Trophoblast cell (in vitro differentiated cells and primary cell): ENCODE results near the gene SMPD3.

Source experiments
- DNase-seq, 2 donors: peaks; one replicate each; pipeline ENCODE4 v3.0.0-alpha.2; 2016
- H2AFZ ChIP-seq: 2 replicates; pipeline ENCODE4 v1.6.1; 2013; ENCODE audit warnings: low read length, moderate library complexity, mild to moderate bottlenecking; ENCODE audit not compliant: insufficient read depth, poor library complexity
- H2AK5ac ChIP-seq: 2 replicates; pipeline ENCODE4 v1.6.1; 2013; ENCODE audit warnings: mild to moderate bottlenecking, low read length
- H2BK120ac ChIP-seq: 2 replicates; pipeline ENCODE4 v1.6.1; 2013; ENCODE audit warnings: low read length, mild to moderate bottlenecking, moderate library complexity; ENCODE audit not compliant: insufficient read depth, poor library complexity
- H2BK12ac ChIP-seq: 2 replicates; pipeline ENCODE4 v1.6.1; 2013; ENCODE audit warnings: mild to moderate bottlenecking, low read length, moderate library complexity
- H2BK5ac ChIP-seq: 2 replicates; pipeline ENCODE4 v1.6.1; 2013; ENCODE audit warnings: low read length, low read depth, moderate library complexity, mild to moderate bottlenecking; ENCODE audit not compliant: poor library complexity
- H3K14ac ChIP-seq: 2 replicates; pipeline ENCODE4 v1.6.1; 2013; ENCODE audit warnings: mild to moderate bottlenecking, low read length
- H3K18ac ChIP-seq: 2 replicates; pipeline ENCODE4 v1.6.1; 2013; ENCODE audit warnings: mild to moderate bottlenecking, low read length
- H3K23ac ChIP-seq: 2 replicates; pipeline ENCODE4 v1.6.1; 2013; ENCODE audit warnings: low read length
- H3K27ac ChIP-seq: 2 replicates; pipeline ENCODE4 v1.5.1; 2013; ENCODE audit warnings: low read depth, mild to moderate bottlenecking, inconsistent platforms, low read length, moderate library complexity
- H3K27me3 ChIP-seq: 2 replicates; pipeline ENCODE4 v1.6.1; 2013; ENCODE audit warnings: inconsistent platforms, mild to moderate bottlenecking, low read length, moderate library complexity; ENCODE audit not compliant: insufficient read depth
- H3K36me3 ChIP-seq, 2 experiments: 1 replicate in 1 of 2; 2 replicates in 1 of 2; pipeline ENCODE4 v1.6.1; 2013; ENCODE audit warnings: low read length in 2 of 2, mild to moderate bottlenecking in 2 of 2, moderate library complexity in 1 of 2; ENCODE audit not compliant: insufficient read depth in 2 of 2, control insufficient read depth in 1 of 2
- H3K4ac ChIP-seq: 2 replicates; pipeline ENCODE4 v1.6.1; 2013; ENCODE audit warnings: low read depth, mild to moderate bottlenecking, low read length, moderate library complexity
- H3K4me1 ChIP-seq, 2 experiments: 1 replicate in 1 of 2; 2 replicates in 1 of 2; pipeline ENCODE4 v1.6.1; 2013; ENCODE audit warnings: low read length in 2 of 2, mild to moderate bottlenecking in 2 of 2, moderate library complexity in 1 of 2; ENCODE audit not compliant: insufficient read depth in 2 of 2, control insufficient read depth in 1 of 2
- H3K4me2 ChIP-seq: 2 replicates; pipeline ENCODE4 v1.6.1; 2013; ENCODE audit warnings: inconsistent platforms, mild to moderate bottlenecking, low read length, moderate library complexity
- H3K4me3 ChIP-seq: 2 replicates; pipeline ENCODE4 v1.5.1; 2013; ENCODE audit warnings: mild to moderate bottlenecking, low read depth, low read length, inconsistent platforms
- H3K79me1 ChIP-seq: one replicate; pipeline ENCODE4 v1.6.1; 2013; ENCODE audit warnings: low read length
- H3K79me2 ChIP-seq: 2 replicates; pipeline ENCODE4 v1.6.1; 2013; ENCODE audit warnings: low read length, mild to moderate bottlenecking; ENCODE audit not compliant: control insufficient read depth, insufficient read depth, poor library complexity
- H3K9ac ChIP-seq: 2 replicates; pipeline ENCODE4 v1.6.1; 2013; ENCODE audit warnings: mild to moderate bottlenecking, low read length
- H3K9me3 ChIP-seq: 2 replicates; pipeline ENCODE4 v1.6.1; 2013; ENCODE audit warnings: low read depth, mild to moderate bottlenecking, control low read depth, inconsistent platforms, low read length; ENCODE audit not compliant: insufficient read depth
- H4K12ac ChIP-seq: 2 replicates; pipeline ENCODE4 v1.6.1; 2013; ENCODE audit warnings: low read depth, mild to moderate bottlenecking, low read length, moderate library complexity
- H4K8ac ChIP-seq: 2 replicates; pipeline ENCODE4 v1.6.1; 2013; ENCODE audit warnings: low read depth, mild to moderate bottlenecking, low read length, moderate library complexity
- H4K91ac ChIP-seq: one replicate; pipeline ENCODE4 v1.6.1; 2013; ENCODE audit warnings: low read depth, mild to moderate bottlenecking, low read length, moderate library complexity
- WGBS: extraction: QIAGEN DNeasy Blood & Tissue Kit; methylation state at CpG from one replicate; pipeline ENCODE4 v1.1.7; 2013; ENCODE audit warnings: missing lambda C conversion rate; ENCODE audit not compliant: insufficient read length, insufficient coverage; ENCODE audit errors: extremely low coverage; 5-methylcytosine and 5-hydroxymethylcytosine counted together

The SMPD3 gene

GRCh38 chr16:68403704-68404103 lies 44.6 kb downstream of the SMPD3 start:
- H3K27me3 ChIP-seq, result no peaks in the 10 kb centered on the region
- H2AK5ac ChIP-seq, result no peak overlapping the region
- no peak overlapping the region for H4K91ac ChIP-seq
- H4K8ac ChIP-seq, result no peak overlapping the region
- H3K4ac ChIP-seq, result no peak overlapping the region
- H3K79me2 ChIP-seq, result no peaks in the 10 kb centered on the region
- no peak for DNase-seq
- no peak overlapping the region for H3K14ac ChIP-seq
- H3K9me3 ChIP-seq, result no peaks in the 10 kb centered on the region
- H2BK12ac ChIP-seq, result no peak overlapping the region
- H3K18ac ChIP-seq, result no peak overlapping the region
- H2AFZ ChIP-seq, result no peak overlapping the region
- WGBS, result no CpG with 5 or more reads among the region's 3 CpGs
- H3K23ac ChIP-seq, result no peak overlapping the region
- H2BK120ac ChIP-seq, result no peak overlapping the region
- no peak overlapping the region for H3K9ac ChIP-seq
- no peaks in the 10 kb centered on the region for H3K36me3 ChIP-seq
- no peak overlapping the region for H4K12ac ChIP-seq
- H2BK5ac ChIP-seq, result no peak overlapping the region
- no peak overlapping the region for H3K27ac ChIP-seq
- H3K4me1 ChIP-seq, result peaks cover 12 to 20% of the 10 kb centered on the region in 2 experiments
- no peak overlapping the region for H3K4me3 ChIP-seq
- no peak overlapping the region for H3K4me2 ChIP-seq
- no peaks in the 10 kb centered on the region for H3K79me1 ChIP-seq

- Histone ChIP-seq H3K36me3 (no peaks in the 10 kb centered on the region), H2BK12ac (no peak overlapping the region), H3K4me2 (no peak overlapping the region), H3K18ac (no peak overlapping the region), H3K79me1 (no peaks in the 10 kb centered on the region), H4K91ac (no peak overlapping the region), H3K27me3 (no peaks in the 10 kb centered on the region), H4K8ac (no peak overlapping the region), H3K79me2 (no peaks in the 10 kb centered on the region), H3K9ac (no peak overlapping the region), H3K23ac (no peak overlapping the region), H2AK5ac (no peak overlapping the region), H3K4me1 (peaks cover 9 to 17% of the 10 kb centered on the region in 2 experiments), H3K14ac (no peak overlapping the region), H4K12ac (no peak overlapping the region), H3K27ac (no peak overlapping the region), H3K4me3 (no peak overlapping the region), H3K9me3 (no peaks in the 10 kb centered on the region), H3K4ac (no peak overlapping the region), H2BK5ac (no peak overlapping the region), H2AFZ (no peak overlapping the region), H2BK120ac (no peak overlapping the region)
- no CpG with 5 or more reads among the region's 1 CpG for whole genome bisulfite sequencing
- DNase-seq, result no peak
Measured at GRCh38 chr16:68403177-68403576, 45.1 kb downstream of the SMPD3 start.

- H2AFZ ChIP-seq, result no peak overlapping the region
- WGBS, result no CpG with 5 or more reads among the region's 3 CpGs
- H3K18ac ChIP-seq, result no peak overlapping the region
- no peak overlapping the region for H2AK5ac ChIP-seq
- H3K27me3 ChIP-seq, result no peaks in the 10 kb centered on the region
- no peaks in the 10 kb centered on the region for H3K9me3 ChIP-seq
- no peak for DNase-seq
- no peak overlapping the region for H3K4me3 ChIP-seq
- no peak overlapping the region for H2BK120ac ChIP-seq
- H4K91ac ChIP-seq, result no peak overlapping the region
- no peak overlapping the region for H2BK12ac ChIP-seq
- H3K9ac ChIP-seq, result no peak overlapping the region
- no peak overlapping the region for H3K14ac ChIP-seq
- H2BK5ac ChIP-seq, result no peak overlapping the region
- no peak overlapping the region for H3K4me2 ChIP-seq
- no peak overlapping the region for H3K23ac ChIP-seq
- H3K4ac ChIP-seq, result no peak overlapping the region
- no peak overlapping the region for H3K27ac ChIP-seq
- H4K12ac ChIP-seq, result no peak overlapping the region
- no peaks in the 10 kb centered on the region for H3K79me2 ChIP-seq
- no peaks in the 10 kb centered on the region for H3K36me3 ChIP-seq
- peaks cover 9 to 17% of the 10 kb centered on the region in 2 experiments for H3K4me1 ChIP-seq
- no peaks in the 10 kb centered on the region for H3K79me1 ChIP-seq
- H4K8ac ChIP-seq, result no peak overlapping the region
Measured at GRCh38 chr16:68402748-68403040, 45.6 kb downstream of the SMPD3 start.

- no peak overlapping the region for H4K8ac ChIP-seq
- WGBS, result no CpG with 5 or more reads among the region's 13 CpGs
- no peak overlapping the region for H4K91ac ChIP-seq
Measured at GRCh38 chr16:68401871-68402747, 46.2 kb downstream of the SMPD3 start.

More at GRCh38 chr16:68401871-68402747, 46.2 kb downstream of the SMPD3 start:
- H3K4me2 ChIP-seq, result no peak overlapping the region
- H3K36me3 ChIP-seq, result no peaks in the 10 kb centered on the region
- H3K18ac ChIP-seq, result no peak overlapping the region
- peak; percentile 92 for DNase-seq
- H3K27ac ChIP-seq, result no peak overlapping the region
- no peaks in the 10 kb centered on the region for H3K79me1 ChIP-seq
- no peaks in the 10 kb centered on the region for H3K9me3 ChIP-seq
- H3K4ac ChIP-seq, result no peak overlapping the region
- no peak overlapping the region for H3K4me3 ChIP-seq
- H3K27me3 ChIP-seq, result no peaks in the 10 kb centered on the region
- H2BK5ac ChIP-seq, result no peak overlapping the region
- no peak overlapping the region for H2AK5ac ChIP-seq
- H3K79me2 ChIP-seq, result no peaks in the 10 kb centered on the region
- no peak overlapping the region for H3K9ac ChIP-seq
- no peak overlapping the region for H2BK12ac ChIP-seq
- no peak overlapping the region for H4K12ac ChIP-seq
- no peak overlapping the region for H3K23ac ChIP-seq
- H3K14ac ChIP-seq, result no peak overlapping the region
- no peak overlapping the region for H2AFZ ChIP-seq
- peaks cover 9 to 17% of the 10 kb centered on the region in 2 experiments for H3K4me1 ChIP-seq
- no peak overlapping the region for H2BK120ac ChIP-seq
